Testis (tissue), 2 donors: ENCODE results near the gene TSC22D4.
"Not testable (repeated sequence)": the region's sequence is repeated elsewhere in the genome, so short reads cannot be mapped to it uniquely, and the experiment has no call there.

ENCODE experiments used
- CTCF ChIP-seq, 3 experiments: fragments of 450-650 bp in 2 of 3; fragments of 200-600 bp in 1 of 3; sonication (generic) in 1 of 3; IDR thresholded peaks; one replicate each; pipeline ENCODE4 v1.5.1; 2016 to 2019; ENCODE audit warnings: antibody characterized with exemption in 3 of 3, mild to moderate bottlenecking in 2 of 3, moderate library complexity in 1 of 3
- POLR2A ChIP-seq: fragments of 450-650 bp; IDR thresholded peaks from one replicate; pipeline ENCODE4 v1.6.1; 2017; ENCODE audit warnings: antibody characterized with exemption, mild to moderate bottlenecking, moderate library complexity

- not testable (repeated sequence) for TF ChIP-seq CTCF (IDR thresholded peaks at IDR 0.05); POLR2A
Measured at GRCh38 chr7:100438731-100439130, 40.3 kb downstream of the TSC22D4 start.
